IPS-15b (cell line): Measurements from ENCODE around the gene KRCC1.

Source experiments
- H3K27me3 ChIP-seq: one replicate; pipeline ENCODE4 v1.6.1; 2013; ENCODE audit warnings: low read length; ENCODE audit not compliant: control insufficient read depth, insufficient read depth
- H3K36me3 ChIP-seq: one replicate; pipeline ENCODE4 v1.6.1; 2013; ENCODE audit warnings: low read length; ENCODE audit not compliant: control insufficient read depth, insufficient read depth
- H3K4me1 ChIP-seq: one replicate; pipeline ENCODE4 v1.6.1; 2013; ENCODE audit warnings: mild to moderate bottlenecking, low read length; ENCODE audit not compliant: control insufficient read depth, insufficient read depth
- H3K4me3 ChIP-seq: one replicate; pipeline ENCODE4 v1.5.1; 2013; ENCODE audit warnings: low read depth, low read length
- H3K9ac ChIP-seq: one replicate; pipeline ENCODE4 v1.6.1; 2013; ENCODE audit warnings: low read depth, mild to moderate bottlenecking, low read length
- H3K9me3 ChIP-seq: one replicate; pipeline ENCODE4 v1.6.1; 2013; ENCODE audit warnings: mild to moderate bottlenecking, low read length; ENCODE audit not compliant: control insufficient read depth, insufficient read depth

Gene KRCC1

GRCh38 chr2:88088999-88089398 lies 33.4 kb upstream of the KRCC1 start:
- H3K9me3 ChIP-seq = no peaks in the 10 kb centered on the region
- H3K9ac ChIP-seq = no peak overlapping the region
- H3K4me1 ChIP-seq = no peaks in the 10 kb centered on the region
- H3K27me3 ChIP-seq = peaks cover 3% of the 10 kb centered on the region
- no peaks in the 10 kb centered on the region for H3K36me3 ChIP-seq
- no peak overlapping the region for H3K4me3 ChIP-seq

- peaks cover 2% of the 10 kb centered on the region for H3K4me1 ChIP-seq
- no peaks in the 10 kb centered on the region for H3K36me3 ChIP-seq
- no peaks in the 10 kb centered on the region for H3K27me3 ChIP-seq
- no peak overlapping the region for H3K9ac ChIP-seq
- no peaks in the 10 kb centered on the region for H3K9me3 ChIP-seq
- no peak overlapping the region for H3K4me3 ChIP-seq
These were observed 32.2 kb upstream of the KRCC1 start for GRCh38 chr2:88087763-88088162.

GRCh38 chr2:88087073-88087472 lies 31.5 kb upstream of the KRCC1 start:
- Histone ChIP-seq H3K9me3 (no peaks in the 10 kb centered on the region), H3K4me1 (peaks cover 5% of the 10 kb centered on the region), H3K27me3 (no peaks in the 10 kb centered on the region), H3K4me3 (no peak overlapping the region), H3K9ac (no peak overlapping the region), H3K36me3 (no peaks in the 10 kb centered on the region)

- Histone ChIP-seq H3K4me1 (peaks cover 8% of the 10 kb centered on the region), H3K36me3 (no peaks in the 10 kb centered on the region), H3K9me3 (no peaks in the 10 kb centered on the region), H3K4me3 (no peak overlapping the region), H3K9ac (no peak overlapping the region), H3K27me3 (no peaks in the 10 kb centered on the region)
These were observed 30.8 kb upstream of the KRCC1 start for GRCh38 chr2:88086401-88086800.

GRCh38 chr2:88085602-88086001 lies 30.0 kb upstream of the KRCC1 start:
- no peak overlapping the region for H3K9ac ChIP-seq
- H3K27me3 ChIP-seq = no peaks in the 10 kb centered on the region
- H3K36me3 ChIP-seq = no peaks in the 10 kb centered on the region
- H3K4me1 ChIP-seq = peaks cover 8% of the 10 kb centered on the region
- no peaks in the 10 kb centered on the region for H3K9me3 ChIP-seq
- no peak overlapping the region for H3K4me3 ChIP-seq

- H3K9me3 ChIP-seq = no peaks in the 10 kb centered on the region
- no peak overlapping the region for H3K9ac ChIP-seq
- peaks cover 8% of the 10 kb centered on the region for H3K4me1 ChIP-seq
- H3K27me3 ChIP-seq = no peaks in the 10 kb centered on the region
- no peaks in the 10 kb centered on the region for H3K36me3 ChIP-seq
- no peak overlapping the region for H3K4me3 ChIP-seq
These were observed 29.5 kb upstream of the KRCC1 start for GRCh38 chr2:88085099-88085498.

GRCh38 chr2:88082781-88083180 lies 27.2 kb upstream of the KRCC1 start:
- Histone ChIP-seq H3K36me3 (no peaks in the 10 kb centered on the region), H3K9me3 (no peaks in the 10 kb centered on the region), H3K4me1 (peaks cover 8% of the 10 kb centered on the region), H3K9ac (no peak overlapping the region), H3K4me3 (no peak overlapping the region), H3K27me3 (no peaks in the 10 kb centered on the region)

GRCh38 chr2:88081924-88082608 lies 26.5 kb upstream of the KRCC1 start:
- no peaks in the 10 kb centered on the region for H3K9me3 ChIP-seq

GRCh38 chr2:88080545-88080944 lies 25.0 kb upstream of the KRCC1 start:
- Histone ChIP-seq H3K9me3 (no peaks in the 10 kb centered on the region), H3K36me3 (no peaks in the 10 kb centered on the region), H3K27me3 (no peaks in the 10 kb centered on the region), H3K4me3 (no peak overlapping the region), H3K4me1 (peaks cover 8% of the 10 kb centered on the region), H3K9ac (no peak overlapping the region)

More at GRCh38 chr2:88081924-88082608, 26.5 kb upstream of the KRCC1 start:
- Histone ChIP-seq H3K4me3 (no peak overlapping the region), H3K27me3 (no peaks in the 10 kb centered on the region), H3K36me3 (no peaks in the 10 kb centered on the region), H3K9ac (no peak overlapping the region), H3K4me1 (peaks cover 8% of the 10 kb centered on the region)

- H3K9me3 ChIP-seq = no peaks in the 10 kb centered on the region
- no peaks in the 10 kb centered on the region for H3K36me3 ChIP-seq
- no peaks in the 10 kb centered on the region for H3K27me3 ChIP-seq
- no peak overlapping the region for H3K4me3 ChIP-seq
- H3K4me1 ChIP-seq = peaks cover 8% of the 10 kb centered on the region
- H3K9ac ChIP-seq = no peak overlapping the region
These were observed 23.1 kb upstream of the KRCC1 start for GRCh38 chr2:88078643-88079172.

GRCh38 chr2:88077080-88077479 lies 21.5 kb upstream of the KRCC1 start:
- Histone ChIP-seq H3K27me3 (no peaks in the 10 kb centered on the region), H3K36me3 (no peaks in the 10 kb centered on the region), H3K9me3 (no peaks in the 10 kb centered on the region), H3K4me3 (no peak overlapping the region), H3K4me1 (peaks cover 3% of the 10 kb centered on the region), H3K9ac (no peak overlapping the region)

- Histone ChIP-seq H3K9me3 (no peaks in the 10 kb centered on the region), H3K4me1 (peaks cover 5% of the 10 kb centered on the region), H3K36me3 (no peaks in the 10 kb centered on the region), H3K27me3 (no peaks in the 10 kb centered on the region), H3K9ac (no peak overlapping the region), H3K4me3 (no peak overlapping the region)
These were observed 19.3 kb upstream of the KRCC1 start for GRCh38 chr2:88074854-88075292.
